ENCODE results near the gene MEF2A.

MEF2A gene

DNA sequence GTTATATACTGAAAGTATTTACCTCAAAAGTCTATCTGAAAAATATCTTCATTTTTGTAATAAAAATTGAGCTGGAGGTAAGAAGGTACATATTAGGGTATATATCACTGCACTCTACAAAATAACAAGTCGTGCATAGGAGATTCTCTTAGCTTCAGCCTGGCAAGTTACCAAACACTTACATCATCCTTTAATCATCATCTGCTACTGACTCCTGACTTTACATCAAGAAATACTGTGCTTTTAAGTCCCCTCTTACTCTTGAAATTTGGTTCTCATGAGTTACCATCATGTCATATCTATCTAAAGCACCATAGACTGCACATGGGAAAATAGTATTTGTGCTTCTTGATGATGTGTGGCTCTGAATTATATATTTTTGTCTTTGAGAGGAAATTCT, 116.7 kb downstream of the MEF2A start:
- no peak overlapping the region for H3K4me3 ChIP-seq (replicated peaks in 1 of 2; ENCODE audit: low read depth in 2 of 2, low read length in 2 of 2)
- peak; percentile 86 to 96 for DNase-seq (ENCODE audit: low read depth in 2 of 2)
- no peak for TF ChIP-seq CTCF (IDR thresholded peaks at IDR 0.05; ENCODE audit: low read depth, low read length)

GRCh38 chr15:99683000-99683670, 117.4 kb downstream of the MEF2A start:
- no peak for TF ChIP-seq CTCF (IDR thresholded peaks at IDR 0.05; ENCODE audit: low read depth, low read length)
- peak; percentile 60 to 70 for DNase-seq (ENCODE audit: low read depth in 2 of 2)

DNA sequence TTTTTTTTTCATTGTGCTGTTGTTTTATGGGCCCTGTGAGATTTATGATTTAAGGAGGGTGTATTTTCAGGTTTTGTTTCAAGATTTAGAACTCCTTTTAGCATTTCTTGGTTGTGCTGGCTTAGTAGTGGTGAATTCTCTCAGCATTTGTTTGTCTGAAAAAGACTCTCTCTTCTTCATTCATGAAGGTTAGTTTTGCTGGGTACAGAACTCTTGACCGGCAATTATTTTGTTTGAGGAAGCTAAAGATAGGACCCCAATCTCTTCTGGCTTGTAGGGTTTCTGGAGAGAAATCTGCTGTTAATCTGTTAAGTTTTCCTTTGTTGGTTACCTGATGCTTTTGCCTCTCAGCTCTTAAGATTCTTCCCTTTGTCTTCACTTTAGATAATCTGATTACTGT, 120.5 kb downstream of the MEF2A start:
- DNase-seq (ENCODE audit: low read depth in 2 of 2) = no peak
- TF ChIP-seq CTCF (IDR thresholded peaks at IDR 0.05; ENCODE audit: low read depth, low read length) = no peak
- H3K4me3 ChIP-seq (replicated peaks in 1 of 2; ENCODE audit: low read depth in 2 of 2, low read length in 2 of 2) = no peak overlapping the region

More at GRCh38 chr15:99683000-99683670, 117.4 kb downstream of the MEF2A start:
- no peak overlapping the region for H3K4me3 ChIP-seq (replicated peaks in 1 of 2; ENCODE audit: low read depth in 2 of 2, low read length in 2 of 2)

- TF ChIP-seq CTCF (IDR thresholded peaks at IDR 0.05; ENCODE audit: low read depth, low read length) = no peak
- no peak for DNase-seq (ENCODE audit: low read depth in 2 of 2)
- no peak overlapping the region for H3K4me3 ChIP-seq (replicated peaks in 1 of 2; ENCODE audit: low read depth in 2 of 2, low read length in 2 of 2)
Measured at GRCh38 chr15:99692825-99693224, 127.0 kb downstream of the MEF2A start.

DNA sequence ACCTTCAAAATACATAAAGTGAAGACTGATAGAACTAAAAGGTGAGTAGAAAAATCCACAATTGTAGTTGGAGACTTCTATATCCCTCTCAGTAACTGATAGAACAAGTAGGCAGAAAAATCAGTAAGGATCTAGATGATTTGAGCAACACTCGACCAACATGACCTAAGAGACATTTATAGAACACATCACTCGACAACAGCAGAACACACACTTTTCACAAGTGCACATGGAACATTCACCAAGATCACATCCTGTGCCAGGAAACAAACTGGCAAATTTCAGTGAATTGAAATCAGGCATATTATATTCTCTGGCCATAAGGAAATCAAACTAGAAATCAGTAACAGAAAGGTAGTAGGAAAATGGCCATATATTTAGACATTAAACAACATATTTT, 130.3 kb downstream of the MEF2A start:
- no peak overlapping the region for H3K4me3 ChIP-seq (replicated peaks in 1 of 2; ENCODE audit: low read depth in 2 of 2, low read length in 2 of 2)
- TF ChIP-seq CTCF (IDR thresholded peaks at IDR 0.05; ENCODE audit: low read depth, low read length) = no peak
- DNase-seq (ENCODE audit: low read depth in 2 of 2) = no peak

DNA sequence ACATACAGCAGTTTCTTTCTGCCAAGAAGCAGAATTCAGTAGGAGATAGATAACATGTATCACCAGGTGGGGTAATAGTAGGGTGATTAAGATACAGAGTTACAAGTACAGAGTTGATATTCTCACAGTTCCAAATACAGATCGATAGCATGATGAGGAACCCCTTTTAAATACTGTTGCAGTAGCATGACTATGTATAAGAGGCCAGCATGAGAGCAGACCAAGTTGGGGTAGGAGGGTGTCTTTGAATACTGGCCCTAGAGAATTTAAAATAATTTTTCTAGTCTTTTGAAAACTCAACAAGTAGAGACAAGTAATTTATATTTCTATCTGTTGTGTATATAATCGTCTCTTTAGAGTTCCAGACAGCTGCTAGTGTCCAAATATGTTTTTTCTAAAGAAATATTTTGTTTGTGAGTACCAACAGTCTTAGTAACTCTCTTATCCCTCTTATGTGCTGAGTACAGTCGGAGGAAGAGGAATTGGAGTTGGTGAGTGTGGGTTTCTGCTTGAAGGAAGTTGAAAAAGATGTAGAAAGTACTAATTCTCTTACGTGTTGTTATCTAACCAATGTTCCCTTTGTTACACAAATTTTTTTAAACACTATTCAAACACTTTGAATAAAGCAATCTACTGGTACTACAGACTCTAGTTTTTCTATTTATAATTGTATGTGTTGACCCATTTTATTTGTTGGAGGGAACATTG, 137.3 kb downstream of the MEF2A start:
- DNase-seq (ENCODE audit: low read depth in 2 of 2) = peak; percentile 49 to 77
- no peak for TF ChIP-seq CTCF (IDR thresholded peaks at IDR 0.05; ENCODE audit: low read depth, low read length)
- no peak overlapping the region for H3K4me3 ChIP-seq (replicated peaks in 1 of 2; ENCODE audit: low read depth in 2 of 2, low read length in 2 of 2)

All from cardiac fibroblast (primary cell).